Activated CD4-positive, alpha-beta T cell treated with anti-CD3 and anti-CD28 coated beads, Interleukin-2, Interleukin-6, amounts not matched to agents 100 ng/mL and 50 ng/mL, durations not matched to agents 16 hours and 8 hours (primary cell): Measurements from ENCODE around the gene IDH2.
"Not testable (repeated sequence)": the region's sequence is repeated elsewhere in the genome, so short reads cannot be mapped to it uniquely, and the experiment has no call there.

ENCODE experiments used
- DNase-seq: peaks from one replicate; pipeline ENCODE4 v3.0.0-alpha.2; 2020

IDH2 gene

DNA sequence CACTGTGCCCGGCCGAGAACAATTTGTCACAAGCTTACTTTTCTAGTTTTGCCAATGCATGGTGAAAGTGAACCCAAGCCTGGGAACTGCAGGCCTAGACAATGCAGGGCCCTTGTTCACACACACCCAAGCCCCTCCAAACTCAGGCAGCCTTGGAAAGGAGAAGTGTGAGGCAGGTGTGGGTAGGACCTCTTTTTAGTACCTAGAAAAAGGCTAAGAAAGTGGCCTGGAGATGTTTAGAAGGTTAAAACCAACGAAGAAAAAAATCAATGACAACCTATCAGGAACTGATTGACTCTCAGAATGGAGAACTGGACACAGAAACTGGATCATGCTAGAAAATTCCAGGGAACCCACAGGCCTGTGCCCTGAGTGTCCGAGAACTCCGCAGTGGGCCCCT is 18.8 kb downstream of the IDH2 start:
- DNase-seq, result no peak

GRCh38 chr15:90082140-90082715 is 20.0 kb downstream of the IDH2 start:
- DNase-seq, result no peak

- no peak for DNase-seq
These were observed 21.4 kb downstream of the IDH2 start for GRCh38 chr15:90080818-90081393.

GRCh38 chr15:90080458-90080755 is 21.9 kb downstream of the IDH2 start:
- DNase-seq, result no peak

GRCh38 chr15:90079619-90080457 is 22.4 kb downstream of the IDH2 start:
- DNase-seq, result no peak

- DNase-seq, result no peak
These were observed 23.3 kb downstream of the IDH2 start for GRCh38 chr15:90078965-90079364.

DNA sequence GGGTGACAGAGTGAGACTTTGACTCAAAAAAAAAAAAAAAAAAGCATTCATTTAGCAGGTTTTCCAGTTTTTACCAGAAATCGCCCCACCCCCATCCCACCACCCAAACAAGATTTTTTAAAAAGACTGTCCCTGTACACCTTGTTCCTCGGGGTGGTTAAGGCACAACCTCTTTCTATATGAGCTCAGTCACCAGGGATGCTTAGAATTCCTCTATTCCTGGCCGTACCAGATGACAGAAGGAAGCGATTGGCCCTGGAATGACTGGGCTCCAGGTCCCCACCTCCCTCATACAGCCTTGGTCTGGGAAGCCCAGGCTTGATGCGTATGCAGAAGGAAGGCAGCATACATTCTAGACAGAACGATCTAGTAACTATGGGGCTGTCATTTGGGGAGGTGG is 25.6 kb downstream of the IDH2 start:
- no peak for DNase-seq

DNA sequence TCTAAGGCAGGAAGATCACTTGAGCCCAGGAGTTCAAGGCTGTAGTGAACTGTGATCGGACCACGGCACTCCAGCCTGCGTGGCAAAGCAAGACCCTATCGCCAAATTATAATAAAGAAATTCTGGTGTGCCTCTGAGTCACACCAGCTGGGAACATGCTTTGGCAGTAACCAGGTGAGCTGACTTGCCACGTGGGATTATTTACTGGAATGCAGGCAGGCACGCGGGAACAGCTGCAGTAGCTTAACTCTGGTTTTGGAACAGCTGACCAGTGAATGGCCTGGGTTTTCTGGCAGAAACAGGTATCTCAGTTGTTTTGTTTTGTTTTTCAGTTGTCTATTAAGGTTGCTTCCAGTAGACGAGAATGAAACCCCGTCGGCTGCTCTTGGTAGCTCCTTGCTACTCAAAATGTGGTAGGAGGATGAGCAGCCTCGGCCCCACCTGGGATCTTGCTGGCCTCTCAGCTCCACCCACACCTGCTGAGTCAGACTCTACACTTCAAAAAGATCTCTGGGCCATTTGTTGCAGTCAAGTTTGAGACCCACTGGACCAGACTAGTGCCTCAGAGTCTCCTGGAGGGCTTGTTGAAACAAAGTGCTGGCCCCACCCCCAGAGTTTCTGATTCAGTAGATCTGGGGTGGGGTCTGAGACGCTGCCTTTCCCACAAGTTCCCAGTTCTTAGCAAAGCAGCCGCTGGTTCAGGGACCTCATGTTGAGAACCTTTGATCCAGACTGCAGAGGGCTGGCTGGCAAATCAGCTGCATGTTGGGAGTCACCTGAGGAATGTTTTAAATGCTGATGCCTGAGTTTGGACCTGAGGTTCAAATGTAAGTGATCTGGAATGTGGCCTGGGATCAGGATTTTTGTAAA is 26.6 kb downstream of the IDH2 start:
- no peak for DNase-seq

GRCh38 chr15:90074916-90075315 is 27.4 kb downstream of the IDH2 start:
- DNase-seq, result no peak

- no peak for DNase-seq
These were observed 28.2 kb downstream of the IDH2 start for GRCh38 chr15:90074023-90074422.

GRCh38 chr15:90072978-90073640 is 29.2 kb downstream of the IDH2 start:
- DNase-seq, result no peak

GRCh38 chr15:90071220-90071807 is 31.0 kb downstream of the IDH2 start:
- peak; percentile 79 for DNase-seq

DNA sequence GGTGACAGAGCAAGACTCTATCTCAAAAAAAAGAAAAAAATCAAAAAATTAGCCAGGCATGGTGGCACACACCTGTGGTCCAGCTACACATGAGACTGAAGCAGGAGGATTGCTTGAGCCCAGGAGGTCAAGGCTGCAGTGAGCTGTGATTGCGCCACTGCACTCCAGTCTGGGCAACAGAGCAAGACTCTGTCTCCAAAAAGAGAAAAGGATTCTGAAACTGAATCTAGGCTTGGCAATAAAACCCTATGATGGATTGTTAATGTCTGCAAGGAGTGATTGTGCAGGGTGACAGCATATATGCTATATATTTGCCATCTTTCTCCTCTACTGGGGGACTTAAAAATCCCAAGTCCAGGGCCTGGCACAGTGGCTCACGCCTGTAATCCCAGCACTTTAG is 31.6 kb downstream of the IDH2 start:
- not testable (repeated sequence) for DNase-seq

DNA sequence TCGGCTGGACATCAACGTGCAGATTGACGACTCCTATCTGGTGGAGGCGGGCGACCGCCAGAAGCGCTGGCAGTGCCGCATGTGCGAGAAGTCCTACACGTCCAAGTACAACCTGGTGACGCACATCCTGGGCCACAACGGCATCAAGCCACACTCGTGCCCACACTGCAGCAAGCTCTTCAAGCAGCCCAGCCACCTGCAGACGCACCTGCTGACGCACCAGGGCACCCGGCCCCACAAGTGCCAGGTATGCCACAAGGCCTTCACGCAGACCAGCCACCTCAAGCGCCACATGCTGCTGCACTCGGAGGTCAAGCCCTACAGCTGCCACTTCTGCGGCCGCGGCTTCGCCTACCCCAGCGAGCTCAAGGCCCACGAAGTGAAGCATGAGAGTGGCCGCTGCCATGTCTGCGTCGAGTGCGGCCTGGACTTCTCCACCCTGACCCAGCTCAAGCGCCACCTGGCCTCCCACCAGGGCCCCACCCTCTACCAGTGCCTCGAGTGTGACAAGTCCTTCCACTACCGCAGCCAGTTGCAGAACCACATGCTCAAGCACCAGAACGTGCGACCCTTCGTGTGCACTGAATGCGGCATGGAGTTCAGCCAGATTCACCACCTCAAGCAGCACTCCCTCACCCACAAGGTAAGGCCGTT is 34.2 kb downstream of the IDH2 start:
- no peak for DNase-seq

DNA sequence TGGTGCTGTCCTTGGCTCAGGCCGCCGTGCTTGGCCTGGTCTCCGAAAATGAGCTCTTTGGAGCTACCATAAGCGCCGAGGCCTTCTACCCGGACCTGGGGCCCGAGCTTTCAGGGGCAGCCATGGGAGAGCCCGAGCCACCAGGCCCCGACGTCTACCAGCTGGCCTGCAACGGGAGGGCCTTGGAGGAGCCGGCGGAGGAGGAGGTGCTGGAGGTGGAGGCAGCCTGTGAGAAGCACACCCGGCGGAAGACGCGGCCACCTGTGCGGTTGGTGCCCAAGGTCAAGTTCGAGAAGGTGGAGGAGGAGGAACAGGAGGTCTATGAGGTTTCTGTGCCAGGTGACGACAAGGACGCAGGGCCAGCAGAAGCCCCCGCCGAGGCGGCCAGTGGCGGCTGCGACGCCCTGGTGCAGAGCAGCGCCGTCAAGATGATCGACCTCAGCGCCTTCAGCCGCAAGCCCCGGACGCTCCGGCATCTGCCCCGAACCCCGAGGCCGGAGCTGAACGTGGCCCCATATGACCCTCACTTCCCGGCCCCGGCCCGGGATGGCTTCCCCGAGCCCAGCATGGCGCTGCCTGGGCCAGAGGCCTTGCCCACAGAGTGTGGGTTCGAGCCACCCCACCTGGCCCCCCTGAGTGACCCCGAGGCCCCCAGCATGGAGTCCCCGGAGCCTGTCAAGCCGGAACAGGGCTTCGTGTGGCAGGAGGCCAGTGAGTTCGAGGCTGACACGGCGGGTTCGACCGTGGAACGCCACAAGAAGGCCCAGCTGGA is 34.9 kb downstream of the IDH2 start:
- DNase-seq, result no peak

GRCh38 chr15:90065682-90066049 is 36.6 kb downstream of the IDH2 start:
- no peak for DNase-seq

- no peak for DNase-seq
These were observed 37.2 kb downstream of the IDH2 start for GRCh38 chr15:90064911-90065681.

DNA sequence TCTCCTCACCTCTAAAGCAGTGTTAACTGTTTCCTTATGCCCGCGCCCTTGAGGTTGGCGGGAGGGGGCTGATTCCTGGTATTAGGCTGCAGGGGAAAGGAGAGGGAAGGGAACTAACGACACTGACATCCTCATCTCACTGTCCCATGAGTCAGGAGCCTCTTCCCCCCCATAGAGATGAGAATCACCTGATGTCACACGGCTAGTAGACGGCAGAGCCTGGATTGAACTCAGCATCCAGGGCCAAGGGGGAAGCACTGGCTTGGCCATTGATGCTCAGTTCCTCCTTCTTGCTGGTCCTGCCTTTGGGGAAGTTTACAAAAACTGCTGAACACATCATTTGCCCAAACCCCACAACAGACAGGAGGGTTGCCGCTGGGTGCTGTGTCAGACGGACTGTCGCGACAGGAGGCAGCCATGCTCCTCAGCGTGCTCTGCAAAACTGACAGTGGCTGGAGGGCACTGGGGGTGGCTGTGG is 38.5 kb downstream of the IDH2 start:
- DNase-seq, result no peak

- DNase-seq, result no peak
These were observed 39.1 kb downstream of the IDH2 start for GRCh38 chr15:90062973-90063769.
